HL-60 (cell line): ENCODE data around the gene ASTN2.

Source experiments
- DNase-seq, 2 experiments: peaks; one replicate each; pipeline ENCODE4 v3.0.0-alpha.2; 2010 to 2020; ENCODE audit warnings: low read depth in 1 of 2, low spot score in 1 of 2
- H3K27ac ChIP-seq: fragments of 250-450 bp; sonication (Bioruptor Pico); replicated peaks from 2 replicates; pipeline ENCODE4 v1.5.1; 2020; ENCODE audit warnings: mild to moderate bottlenecking, moderate library complexity
- H3K27me3 ChIP-seq: fragments of 250-450 bp; sonication (Bioruptor Pico); 2 replicates; pipeline ENCODE4 v1.5.1; 2021; ENCODE audit warnings: mild to moderate bottlenecking, moderate library complexity; ENCODE audit not compliant: insufficient read depth, poor library complexity, severe bottlenecking
- H3K4me3 ChIP-seq: replicated peaks from 2 replicates; pipeline ENCODE4 v1.5.1; 2011; ENCODE audit warnings: mild to moderate bottlenecking, control low read depth, low read length; ENCODE audit not compliant: insufficient read depth
- CTCF ChIP-seq: IDR thresholded peaks from one replicate; pipeline ENCODE4 v1.5.1; 2011; ENCODE audit warnings: low read length, control low read depth, inconsistent platforms; ENCODE audit not compliant: insufficient read depth
- GABPA ChIP-seq: IDR thresholded peaks from 2 replicates; pipeline ENCODE4 v1.6.1; 2012; ENCODE audit warnings: low read depth
- POLR2AphosphoS5 ChIP-seq: IDR thresholded peaks from 2 replicates; pipeline ENCODE4 v1.6.1; 2012; ENCODE audit warnings: low read depth
- SPI1 ChIP-seq: IDR thresholded peaks from 2 replicates; pipeline ENCODE4 v1.6.1; 2012; ENCODE audit warnings: low read depth, mild to moderate bottlenecking, borderline replicate concordance
- TF ChIP-seq, protein P1 (sequence below): IDR thresholded peaks from 2 replicates; pipeline ENCODE4 v1.6.1; 2012; ENCODE audit warnings: low read depth; ENCODE audit not compliant: insufficient replicate concordance

Gene ASTN2

GRCh38 chr9:116580853-116581252 is 834.0 kb downstream of the ASTN2 start:
- DNase-seq = no peak
- no peak for TF ChIP-seq CTCF
- TF ChIP-seq POLR2AphosphoS5 = no peak
- Histone ChIP-seq H3K27ac (no peak overlapping the region), H3K4me3 (no peak overlapping the region), H3K27me3 (no peaks in the 10 kb centered on the region)

DNA sequence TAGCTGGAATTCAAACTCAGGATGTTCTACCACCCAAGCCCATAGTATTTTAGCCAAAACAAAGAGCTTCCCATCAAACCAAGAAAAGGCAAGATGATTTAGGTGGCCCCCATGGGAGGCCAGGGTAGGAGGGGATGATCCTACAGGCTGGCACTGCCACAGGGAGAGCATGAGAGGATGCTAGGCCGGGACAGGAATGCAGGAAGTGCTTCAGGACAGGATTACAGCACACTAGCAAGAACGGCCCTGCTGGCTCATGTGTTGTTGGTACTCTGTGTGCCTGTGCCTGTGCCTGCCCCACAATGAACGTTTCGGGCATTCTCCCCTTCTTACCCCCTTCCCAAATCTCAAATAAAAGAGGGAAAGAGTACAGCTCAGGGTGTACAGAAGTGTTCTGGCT is 838.5 kb downstream of the ASTN2 start:
- H3K27ac ChIP-seq = no peak overlapping the region

GRCh38 chr9:116574027-116574679 is 840.7 kb downstream of the ASTN2 start:
- TF ChIP-seq SPI1 (no peak), GABPA (no peak), CTCF (no peak)
- TF ChIP-seq, protein P1, sequence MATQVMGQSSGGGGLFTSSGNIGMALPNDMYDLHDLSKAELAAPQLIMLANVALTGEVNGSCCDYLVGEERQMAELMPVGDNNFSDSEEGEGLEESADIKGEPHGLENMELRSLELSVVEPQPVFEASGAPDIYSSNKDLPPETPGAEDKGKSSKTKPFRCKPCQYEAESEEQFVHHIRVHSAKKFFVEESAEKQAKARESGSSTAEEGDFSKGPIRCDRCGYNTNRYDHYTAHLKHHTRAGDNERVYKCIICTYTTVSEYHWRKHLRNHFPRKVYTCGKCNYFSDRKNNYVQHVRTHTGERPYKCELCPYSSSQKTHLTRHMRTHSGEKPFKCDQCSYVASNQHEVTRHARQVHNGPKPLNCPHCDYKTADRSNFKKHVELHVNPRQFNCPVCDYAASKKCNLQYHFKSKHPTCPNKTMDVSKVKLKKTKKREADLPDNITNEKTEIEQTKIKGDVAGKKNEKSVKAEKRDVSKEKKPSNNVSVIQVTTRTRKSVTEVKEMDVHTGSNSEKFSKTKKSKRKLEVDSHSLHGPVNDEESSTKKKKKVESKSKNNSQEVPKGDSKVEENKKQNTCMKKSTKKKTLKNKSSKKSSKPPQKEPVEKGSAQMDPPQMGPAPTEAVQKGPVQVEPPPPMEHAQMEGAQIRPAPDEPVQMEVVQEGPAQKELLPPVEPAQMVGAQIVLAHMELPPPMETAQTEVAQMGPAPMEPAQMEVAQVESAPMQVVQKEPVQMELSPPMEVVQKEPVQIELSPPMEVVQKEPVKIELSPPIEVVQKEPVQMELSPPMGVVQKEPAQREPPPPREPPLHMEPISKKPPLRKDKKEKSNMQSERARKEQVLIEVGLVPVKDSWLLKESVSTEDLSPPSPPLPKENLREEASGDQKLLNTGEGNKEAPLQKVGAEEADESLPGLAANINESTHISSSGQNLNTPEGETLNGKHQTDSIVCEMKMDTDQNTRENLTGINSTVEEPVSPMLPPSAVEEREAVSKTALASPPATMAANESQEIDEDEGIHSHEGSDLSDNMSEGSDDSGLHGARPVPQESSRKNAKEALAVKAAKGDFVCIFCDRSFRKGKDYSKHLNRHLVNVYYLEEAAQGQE = no peak
- Histone ChIP-seq H3K27me3 (no peaks in the 10 kb centered on the region), H3K4me3 (no peak overlapping the region), H3K27ac (no peak overlapping the region)
- no peak for DNase-seq

More for the DNA sequence above, 838.5 kb downstream of the ASTN2 start:
- no peak overlapping the region for H3K4me3 ChIP-seq
- no peaks in the 10 kb centered on the region for H3K27me3 ChIP-seq
- DNase-seq = no peak
- TF ChIP-seq GABPA (no peak), CTCF (no peak), POLR2AphosphoS5 (no peak), SPI1 (no peak)
- TF ChIP-seq, protein P1 = no peak
